Prostate gland (tissue), 2 donors: ENCODE measurements around the gene SNRNP70. TPM values are rescaled to one million over a fixed set of nuclear protein-coding genes. Genes with fewer than 3 reads are reported as not detected.
A peak's percentile ranks its signal among the peaks of the same experiment; 100 is the strongest.

ENCODE experiments used
- DNase-seq: peaks from one replicate; pipeline ENCODE4 v3.0.0-alpha.2; 2019; ENCODE audit warnings: low spot score
- H3K27ac ChIP-seq, 2 donors: fragments of 200-600 bp; sonication (generic); 2 replicates each; pipeline ENCODE4 v1.5.1; 2017 to 2019
- H3K27me3 ChIP-seq: fragments of 200-600 bp; sonication (generic); replicated peaks from 2 replicates; pipeline ENCODE4 v1.5.1; 2019; ENCODE audit not compliant: insufficient read depth
- H3K36me3 ChIP-seq, 2 donors: fragments of 200-600 bp; sonication (generic); 1 replicate in 1 of 2; 2 replicates in 1 of 2; pipeline versions ENCODE4 v1.5.1 to v1.8.1; 2017 to 2019
- H3K4me1 ChIP-seq: fragments of 200-600 bp; sonication (generic); replicated peaks from 2 replicates; pipeline ENCODE4 v1.5.1; 2019
- H3K4me3 ChIP-seq, 2 donors: fragments of 200-600 bp; sonication (generic); 2 replicates each; pipeline ENCODE4 v1.5.1; 2017 to 2019
- H3K9me3 ChIP-seq: fragments of 200-600 bp; sonication (generic); 2 replicates; pipeline ENCODE4 v1.5.1; 2017
- POLR2A ChIP-seq: fragments of 450-650 bp; IDR thresholded peaks from one replicate; pipeline ENCODE4 v1.6.1; 2016; ENCODE audit warnings: antibody characterized with exemption, mild to moderate bottlenecking
- POLR2AphosphoS5 ChIP-seq: sonication (generic); formaldehyde crosslinking; IDR thresholded peaks from one replicate; pipeline ENCODE4 v1.6.1; 2017; ENCODE audit warnings: antibody characterized with exemption
- WGBS: methylation state at CpG from one replicate; pipeline ENCODE4 v1.1.5; 2018; 5-methylcytosine and 5-hydroxymethylcytosine counted together
- intact Hi-C: fragments of 100-400 bp; cut with DNase I; formaldehyde crosslinking; loops from one replicate; pipeline ENCODE4 v1.14.2; 2022
- total RNA-seq, 2 donors: library from RNA; depleted of rRNA; stranded (reverse); fragments of >200 nt; gene quantifications; one replicate each; pipeline ENCODE4 v1.1.0, GENCODE V29; 2016
- TF ChIP-seq, protein P1 (sequence below), 4 experiments: fragments of 200-600 bp in 2 of 4; fragments of 450-650 bp in 2 of 4; sonication (generic) in 2 of 4; IDR thresholded peaks; 1 replicate in 3 of 4; 2 replicates in 1 of 4; pipeline ENCODE4 v1.5.1; 2016 to 2019; ENCODE audit warnings: antibody characterized with exemption in 4 of 4, mild to moderate bottlenecking in 2 of 4, moderate library complexity in 2 of 4

SNRNP70 gene
- total RNA-seq, 2 donors from 2014 or later, result 318 to 391 TPM

DNA sequence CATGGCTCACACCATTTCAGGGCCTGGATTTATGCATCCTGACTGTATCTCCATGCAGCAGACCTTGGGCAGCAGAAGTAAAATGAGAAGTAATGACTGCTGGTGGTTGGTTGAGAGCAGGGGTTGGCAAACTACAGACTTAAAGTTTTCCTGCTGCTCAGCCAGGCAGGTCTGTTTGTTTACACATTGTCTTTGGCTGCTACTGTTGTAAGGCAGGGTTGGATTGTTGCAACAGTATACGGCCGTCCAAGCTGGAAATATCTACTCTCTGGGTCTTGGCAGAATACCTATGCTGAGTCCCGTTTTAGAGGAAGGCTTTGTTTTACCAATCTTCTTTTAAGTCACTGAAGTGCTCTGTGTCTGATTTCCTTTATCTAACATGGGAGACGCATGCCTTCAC, 13.5 kb downstream of the SNRNP70 start:
- Histone ChIP-seq H3K27me3 (no peaks in the 10 kb centered on the region), H3K4me1 (peaks cover 16% of the 10 kb centered on the region), H3K9me3 (no peaks in the 10 kb centered on the region), H3K27ac (peak overlapping the region; percentile 67 to 72), H3K4me3 (no peak overlapping the region), H3K36me3 (peaks cover 13 to 16% of the 10 kb centered on the region in 2 donors)
- intact Hi-C loops, result loop anchor here (5.0 kb wide), 2 partner anchors 49 to 109 kb away; no protein-coding TSS in a partner anchor
- peak; percentile 82 for DNase-seq
- TF ChIP-seq POLR2AphosphoS5, result peak; percentile 88
- TF ChIP-seq, protein P1, sequence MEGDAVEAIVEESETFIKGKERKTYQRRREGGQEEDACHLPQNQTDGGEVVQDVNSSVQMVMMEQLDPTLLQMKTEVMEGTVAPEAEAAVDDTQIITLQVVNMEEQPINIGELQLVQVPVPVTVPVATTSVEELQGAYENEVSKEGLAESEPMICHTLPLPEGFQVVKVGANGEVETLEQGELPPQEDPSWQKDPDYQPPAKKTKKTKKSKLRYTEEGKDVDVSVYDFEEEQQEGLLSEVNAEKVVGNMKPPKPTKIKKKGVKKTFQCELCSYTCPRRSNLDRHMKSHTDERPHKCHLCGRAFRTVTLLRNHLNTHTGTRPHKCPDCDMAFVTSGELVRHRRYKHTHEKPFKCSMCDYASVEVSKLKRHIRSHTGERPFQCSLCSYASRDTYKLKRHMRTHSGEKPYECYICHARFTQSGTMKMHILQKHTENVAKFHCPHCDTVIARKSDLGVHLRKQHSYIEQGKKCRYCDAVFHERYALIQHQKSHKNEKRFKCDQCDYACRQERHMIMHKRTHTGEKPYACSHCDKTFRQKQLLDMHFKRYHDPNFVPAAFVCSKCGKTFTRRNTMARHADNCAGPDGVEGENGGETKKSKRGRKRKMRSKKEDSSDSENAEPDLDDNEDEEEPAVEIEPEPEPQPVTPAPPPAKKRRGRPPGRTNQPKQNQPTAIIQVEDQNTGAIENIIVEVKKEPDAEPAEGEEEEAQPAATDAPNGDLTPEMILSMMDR (IDR thresholded peaks at IDR 0.05), result no peak
- WGBS, result 40% methylated on average over 4 of the region's 4 CpGs

DNA sequence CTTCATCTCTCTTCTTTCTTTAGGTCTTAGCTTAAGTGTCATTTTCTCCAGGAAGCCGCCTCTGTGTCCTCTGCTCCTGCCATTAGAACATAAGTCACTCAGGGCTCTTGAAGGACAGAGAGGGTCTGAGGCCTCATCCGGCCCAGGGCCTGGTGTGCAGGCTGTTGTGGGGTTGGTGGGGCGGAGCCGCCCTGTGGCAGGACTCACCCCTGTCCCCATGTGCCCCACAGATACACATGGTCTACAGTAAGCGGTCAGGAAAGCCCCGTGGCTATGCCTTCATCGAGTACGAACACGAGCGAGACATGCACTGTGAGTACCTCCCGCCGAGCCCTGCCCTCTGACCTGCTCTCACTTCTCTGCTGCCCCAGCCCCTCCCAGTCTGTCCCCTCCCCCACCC, 15.9 kb downstream of the SNRNP70 start:
- Histone ChIP-seq H3K4me1 (peaks cover 9% of the 10 kb centered on the region), H3K36me3 (peaks cover 13 to 24% of the 10 kb centered on the region in 2 donors), H3K4me3 (no peak overlapping the region), H3K9me3 (no peaks in the 10 kb centered on the region), H3K27ac (no peak overlapping the region), H3K27me3 (no peaks in the 10 kb centered on the region)
- DNase-seq, result no peak
- TF ChIP-seq POLR2A (no peak), POLR2AphosphoS5 (no peak)
- TF ChIP-seq, protein P1 (IDR thresholded peaks at IDR 0.05), result no peak
- intact Hi-C loops, result no loop called here
- WGBS, result 87% methylated on average over 12 of the region's 12 CpGs

DNA sequence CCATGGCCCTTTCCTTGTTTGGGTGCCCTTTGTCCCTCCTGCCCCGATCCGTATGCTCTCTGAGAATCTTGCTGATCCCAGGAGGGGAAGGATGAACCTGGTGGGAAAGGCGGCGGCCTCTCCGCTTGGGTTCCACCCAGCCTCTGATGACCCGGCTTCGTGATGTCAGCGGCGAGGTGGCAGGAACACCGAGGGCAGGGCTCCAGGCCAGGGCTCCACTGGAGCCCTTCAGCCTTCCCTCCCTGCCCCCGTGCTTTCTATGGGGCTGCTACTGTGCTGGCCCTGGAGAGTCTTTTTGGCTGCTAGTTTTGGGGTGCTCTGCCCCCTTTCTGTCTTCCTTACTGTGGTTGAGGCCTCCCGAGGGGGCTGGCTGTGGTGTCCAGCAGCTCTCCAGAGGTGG, 17.1 kb downstream of the SNRNP70 start:
- no peak overlapping the region for H3K4me3 ChIP-seq
- TF ChIP-seq POLR2AphosphoS5 (no peak), POLR2A (no peak)
- TF ChIP-seq, protein P1 (IDR thresholded peaks at IDR 0.05), result no peak
- no peaks in the 10 kb centered on the region for H3K9me3 ChIP-seq
- peaks cover 9% of the 10 kb centered on the region for H3K4me1 ChIP-seq
- H3K36me3 ChIP-seq, result peaks cover 16 to 24% of the 10 kb centered on the region in 2 donors
- DNase-seq, result no peak
- intact Hi-C loops, result no loop called here
- no peak overlapping the region for H3K27ac ChIP-seq
- 86% methylated on average over 12 of the region's 12 CpGs for WGBS
- no peaks in the 10 kb centered on the region for H3K27me3 ChIP-seq

DNA sequence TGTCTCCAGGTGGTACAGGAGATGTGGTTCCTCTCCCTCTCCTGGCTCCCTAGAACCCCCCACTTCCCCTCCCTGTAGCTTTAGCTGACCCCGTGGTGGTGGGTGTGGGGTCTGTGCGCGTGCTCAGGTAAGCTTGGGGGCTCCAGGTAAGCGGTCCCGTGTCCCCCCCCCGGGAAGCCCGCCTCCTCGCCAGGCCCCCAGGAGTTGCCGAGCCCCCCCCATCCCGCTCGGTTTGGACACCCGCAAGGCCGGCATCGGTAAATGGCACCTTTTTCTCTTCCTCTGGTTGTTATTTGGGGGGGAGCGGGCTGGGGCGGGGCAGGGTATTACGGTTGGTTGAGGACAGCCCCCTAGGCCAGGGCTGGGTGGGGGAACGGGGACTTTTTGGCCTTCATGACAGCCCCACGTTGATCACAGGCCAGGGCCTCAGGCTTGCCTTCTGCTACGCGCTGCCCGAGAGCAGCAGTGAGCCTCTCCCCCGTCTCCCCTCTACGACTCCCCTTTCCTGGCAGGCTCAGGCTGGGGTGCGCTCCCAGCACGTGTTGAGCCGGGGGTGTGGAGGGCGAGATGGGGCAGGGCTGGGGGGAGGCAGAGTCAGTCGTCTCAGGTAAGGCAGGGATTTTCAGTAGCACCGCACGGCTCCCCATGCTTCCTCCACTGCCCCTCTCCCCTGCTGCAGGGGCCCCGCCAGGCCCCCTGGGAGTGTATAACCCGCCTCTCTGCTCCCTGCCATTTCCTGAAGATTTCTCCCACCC, 18.3 kb downstream of the SNRNP70 start:
- DNase-seq, result no peak
- Histone ChIP-seq H3K36me3 (peaks cover 21 to 33% of the 10 kb centered on the region in 2 donors), H3K4me1 (peaks cover 2% of the 10 kb centered on the region), H3K27ac (no peak overlapping the region), H3K9me3 (no peaks in the 10 kb centered on the region), H3K4me3 (no peak overlapping the region), H3K27me3 (no peaks in the 10 kb centered on the region)
- no peak for TF ChIP-seq POLR2A
- no peak for TF ChIP-seq POLR2AphosphoS5
- TF ChIP-seq, protein P1 (IDR thresholded peaks at IDR 0.05), result no peak
- intact Hi-C loops, result no loop called here
- 81% methylated on average over 33 of the region's 33 CpGs for WGBS
